Muscle layer of duodenum (tissue), 2 donors: ENCODE measurements around the gene RFTN1.

Experiments used
- H3K27ac ChIP-seq: one replicate; pipeline ENCODE4 v1.7.0; 2013; ENCODE audit warnings: mild to moderate bottlenecking, low read length
- H3K27me3 ChIP-seq: one replicate; pipeline ENCODE4 v1.7.0; 2013; ENCODE audit warnings: low read depth, mild to moderate bottlenecking, control low read depth, low read length
- H3K36me3 ChIP-seq, 2 donors: one replicate each; pipeline ENCODE4 v1.7.0; 2013; ENCODE audit warnings: low read length in 2 of 2, control low read depth in 1 of 2, mild to moderate bottlenecking in 1 of 2; ENCODE audit not compliant: insufficient read depth in 2 of 2, control insufficient read depth in 1 of 2
- H3K4me1 ChIP-seq, 2 donors: one replicate each; pipeline ENCODE4 v1.7.0; 2013; ENCODE audit warnings: low read length in 2 of 2, mild to moderate bottlenecking in 2 of 2, control low read depth in 1 of 2, moderate library complexity in 1 of 2; ENCODE audit not compliant: insufficient read depth in 2 of 2, control insufficient read depth in 1 of 2
- H3K4me3 ChIP-seq, 2 donors: one replicate each; pipeline ENCODE4 v1.7.0; 2013; ENCODE audit warnings: low read length in 2 of 2, low read depth in 1 of 2, mild to moderate bottlenecking in 1 of 2
- H3K9me3 ChIP-seq, 2 donors: one replicate each; pipeline ENCODE4 v1.7.0; 2013; ENCODE audit warnings: low read length in 2 of 2, control low read depth in 1 of 2, mild to moderate bottlenecking in 1 of 2; ENCODE audit not compliant: control insufficient read depth in 1 of 2
- donor health status: healthy.

RFTN1 gene

DNA sequence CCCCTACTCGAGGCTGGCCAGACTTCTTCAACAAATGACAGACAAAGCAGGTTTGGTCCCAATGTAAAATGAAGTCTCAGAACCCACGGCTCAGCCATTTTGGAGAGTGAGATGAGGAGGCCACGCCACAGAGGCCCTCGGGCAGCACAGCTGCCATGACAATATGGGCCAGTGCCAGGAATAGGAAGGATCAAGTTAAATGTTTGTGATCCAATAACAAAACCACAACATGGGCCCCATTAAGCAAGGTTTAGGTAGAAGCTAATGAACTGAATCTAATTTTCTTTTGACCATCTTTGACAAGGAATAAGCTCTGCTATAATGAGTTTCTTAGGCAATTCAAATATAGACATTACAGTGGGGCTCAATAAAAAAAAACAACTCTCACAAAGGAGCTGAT, 52.6 kb downstream of the RFTN1 start:
- Histone ChIP-seq H3K27ac (no peak overlapping the region), H3K4me1 (peaks cover 0 to 6% of the 10 kb centered on the region in 2 donors)

DNA sequence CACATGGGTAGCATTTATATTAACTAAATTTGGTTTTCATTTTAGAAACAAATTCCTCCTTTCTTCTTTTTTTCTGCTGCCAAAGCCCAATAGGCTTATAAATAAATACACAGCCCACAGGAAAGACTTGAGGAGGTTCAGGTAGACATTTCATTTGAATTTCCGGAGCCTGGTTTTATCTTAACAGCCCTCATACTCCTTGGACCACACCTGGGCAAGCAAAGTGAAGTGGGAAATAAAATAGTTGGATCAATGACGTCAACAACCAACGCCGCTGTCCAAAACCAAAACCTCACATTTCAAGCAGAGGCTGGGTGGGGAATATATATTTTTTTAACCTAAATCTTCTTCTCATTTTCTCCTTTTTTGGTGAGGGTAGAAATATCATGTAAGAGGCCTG, 53.2 kb downstream of the RFTN1 start:
- no peaks in the 10 kb centered on the region for H3K27me3 ChIP-seq
- no peaks in the 10 kb centered on the region for H3K9me3 ChIP-seq
- no peak overlapping the region for H3K27ac ChIP-seq
- H3K4me1 ChIP-seq: peaks cover 0 to 6% of the 10 kb centered on the region in 2 donors
- no peak overlapping the region for H3K4me3 ChIP-seq
- peaks cover 0 to 3% of the 10 kb centered on the region in 2 donors for H3K36me3 ChIP-seq

More for the DNA sequence above, 52.6 kb downstream of the RFTN1 start:
- Histone ChIP-seq H3K9me3 (no peaks in the 10 kb centered on the region), H3K36me3 (peaks cover 0 to 3% of the 10 kb centered on the region in 2 donors), H3K27me3 (no peaks in the 10 kb centered on the region), H3K4me3 (no peak overlapping the region)

- Histone ChIP-seq H3K4me3 (no peak overlapping the region), H3K27ac (no peak overlapping the region), H3K27me3 (no peaks in the 10 kb centered on the region), H3K4me1 (peaks cover 0 to 6% of the 10 kb centered on the region in 2 donors), H3K9me3 (no peaks in the 10 kb centered on the region), H3K36me3 (peaks cover 0 to 3% of the 10 kb centered on the region in 2 donors)
Observed at GRCh38 chr3:16456784-16457415, 56.6 kb downstream of the RFTN1 start.

- no peaks in the 10 kb centered on the region for H3K9me3 ChIP-seq
- no peak overlapping the region for H3K4me3 ChIP-seq
- no peaks in the 10 kb centered on the region for H3K27me3 ChIP-seq
- H3K4me1 ChIP-seq: peaks cover 0 to 6% of the 10 kb centered on the region in 2 donors
- H3K27ac ChIP-seq: no peak overlapping the region
- peaks cover 0 to 3% of the 10 kb centered on the region in 2 donors for H3K36me3 ChIP-seq
Observed at GRCh38 chr3:16455966-16456365, 57.5 kb downstream of the RFTN1 start.

- Histone ChIP-seq H3K4me3 (no peak overlapping the region), H3K27me3 (no peaks in the 10 kb centered on the region), H3K4me1 (peaks cover 0 to 6% of the 10 kb centered on the region in 2 donors), H3K36me3 (peaks cover 0 to 3% of the 10 kb centered on the region in 2 donors), H3K9me3 (no peaks in the 10 kb centered on the region), H3K27ac (no peak overlapping the region)
Observed at GRCh38 chr3:16455001-16455400, 58.5 kb downstream of the RFTN1 start.

DNA sequence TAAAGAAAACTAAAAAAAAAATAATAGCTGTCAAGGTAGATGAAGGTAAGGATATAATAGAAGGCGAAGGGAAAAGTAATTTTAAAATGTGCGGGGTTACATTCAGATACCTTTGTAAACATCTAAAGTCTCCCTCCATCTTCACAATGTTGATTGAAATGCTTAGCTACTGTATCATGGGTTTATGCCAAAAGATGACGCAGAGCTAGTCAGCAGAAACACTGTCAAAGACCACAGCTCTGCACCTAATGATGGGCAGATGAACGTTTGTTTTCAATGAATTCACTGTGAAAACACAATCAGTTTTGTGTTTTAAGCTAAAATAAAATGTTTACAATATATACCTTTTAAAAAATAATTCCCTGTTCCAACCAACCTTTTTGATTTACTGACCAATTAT, 61.2 kb downstream of the RFTN1 start:
- no peak overlapping the region for H3K4me3 ChIP-seq
- H3K27ac ChIP-seq: no peak overlapping the region
- H3K27me3 ChIP-seq: no peaks in the 10 kb centered on the region
- H3K4me1 ChIP-seq: peaks cover 9 to 12% of the 10 kb centered on the region in 2 donors
- peaks cover 0 to 3% of the 10 kb centered on the region in 2 donors for H3K36me3 ChIP-seq
- no peaks in the 10 kb centered on the region for H3K9me3 ChIP-seq

- H3K4me1 ChIP-seq: peaks cover 8 to 9% of the 10 kb centered on the region in 2 donors
- no peak overlapping the region for H3K4me3 ChIP-seq
- no peak overlapping the region for H3K27ac ChIP-seq
- H3K36me3 ChIP-seq: no peaks in the 10 kb centered on the region
- no peaks in the 10 kb centered on the region for H3K27me3 ChIP-seq
- no peaks in the 10 kb centered on the region for H3K9me3 ChIP-seq
Observed at GRCh38 chr3:16449369-16449768, 64.1 kb downstream of the RFTN1 start.

- Histone ChIP-seq H3K36me3 (no peaks in the 10 kb centered on the region), H3K9me3 (no peaks in the 10 kb centered on the region), H3K4me1 (peaks cover 8 to 9% of the 10 kb centered on the region in 2 donors), H3K27me3 (no peaks in the 10 kb centered on the region), H3K27ac (no peak overlapping the region), H3K4me3 (no peak overlapping the region)
Observed at GRCh38 chr3:16448639-16449070, 64.8 kb downstream of the RFTN1 start.

GRCh38 chr3:16447135-16447534, 66.4 kb downstream of the RFTN1 start:
- Histone ChIP-seq H3K9me3 (no peaks in the 10 kb centered on the region), H3K36me3 (no peaks in the 10 kb centered on the region), H3K4me3 (no peak overlapping the region), H3K27ac (no peak overlapping the region), H3K27me3 (no peaks in the 10 kb centered on the region), H3K4me1 (peaks cover 8 to 9% of the 10 kb centered on the region in 2 donors)

DNA sequence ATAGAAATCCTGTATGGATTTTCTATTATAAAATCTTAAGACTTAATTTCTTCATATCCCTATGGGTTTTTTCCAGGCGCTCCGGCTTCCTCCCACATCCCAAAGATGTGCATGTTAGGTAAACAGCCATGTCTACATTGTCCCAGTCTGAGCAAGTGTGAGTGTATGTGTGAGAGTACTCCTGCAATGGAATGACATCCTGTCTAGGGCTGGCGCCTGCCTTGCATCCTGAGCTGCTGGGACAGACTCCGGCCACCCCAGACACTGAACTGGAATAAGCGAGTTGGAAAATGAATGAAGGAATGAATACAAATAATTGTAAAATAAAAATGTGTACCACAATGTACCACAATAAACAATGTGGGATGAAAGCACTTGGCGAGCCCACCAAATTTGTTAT, 69.2 kb downstream of the RFTN1 start:
- no peaks in the 10 kb centered on the region for H3K36me3 ChIP-seq
- H3K4me1 ChIP-seq: peaks cover 9 to 14% of the 10 kb centered on the region in 2 donors
- no peaks in the 10 kb centered on the region for H3K9me3 ChIP-seq
- no peaks in the 10 kb centered on the region for H3K27me3 ChIP-seq
- no peak overlapping the region for H3K27ac ChIP-seq
- no peak overlapping the region for H3K4me3 ChIP-seq

DNA sequence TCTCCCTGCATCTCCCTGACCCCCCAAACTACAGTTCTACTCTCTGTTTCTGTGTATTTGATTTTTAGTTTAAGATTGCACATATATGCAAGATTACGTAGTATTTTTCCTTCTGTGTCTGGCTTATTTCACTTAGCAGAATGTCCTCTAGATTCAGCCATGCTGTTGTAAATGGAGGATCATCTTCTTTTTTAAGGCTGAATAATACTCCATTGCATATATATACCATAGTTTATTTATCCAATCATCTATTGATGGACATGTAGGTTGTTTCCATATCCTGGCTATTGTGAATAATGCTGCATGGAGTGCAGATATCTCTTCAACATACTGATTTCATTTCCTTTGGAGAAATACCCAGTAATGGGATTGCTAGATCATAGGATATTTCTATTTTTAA, 70.8 kb downstream of the RFTN1 start:
- no peaks in the 10 kb centered on the region for H3K36me3 ChIP-seq
- H3K27me3 ChIP-seq: no peaks in the 10 kb centered on the region
- H3K27ac ChIP-seq: no peak overlapping the region
- no peaks in the 10 kb centered on the region for H3K9me3 ChIP-seq
- H3K4me1 ChIP-seq: peaks cover 0 to 7% of the 10 kb centered on the region in 2 donors
- H3K4me3 ChIP-seq: no peak overlapping the region

- H3K9me3 ChIP-seq: no peaks in the 10 kb centered on the region
- H3K27me3 ChIP-seq: no peaks in the 10 kb centered on the region
- H3K4me3 ChIP-seq: no peak overlapping the region
- H3K36me3 ChIP-seq: no peaks in the 10 kb centered on the region
- H3K27ac ChIP-seq: no peak overlapping the region
- H3K4me1 ChIP-seq: peaks cover 0 to 7% of the 10 kb centered on the region in 2 donors
Observed at GRCh38 chr3:16441371-16441875, 72.1 kb downstream of the RFTN1 start.
